ENCODE data around the gene ARSJ.
"Not testable (repeated sequence)": the region's sequence is repeated elsewhere in the genome, so short reads cannot be mapped to it uniquely, and the experiment has no call there.

Gene ARSJ

GRCh38 chr4:113979148-113979904 lies at the start of gene ARSJ:
TSS of gene ARSJ (minus strand) at chr4:113979647. CDS start at chr4:113978834, 813 bp downstream.
- in situ Hi-C loops (cut with MboI; ENCODE audit: low sequenced_read_pairs) = no loop called here

GRCh38 chr4:114028071-114028470 lies 48.6 kb upstream of the ARSJ start:
- in situ Hi-C loops (cut with MboI; ENCODE audit: low sequenced_read_pairs) = no loop called here

- in situ Hi-C loops (cut with MboI; ENCODE audit: low sequenced_read_pairs) = no loop called here
Observed at GRCh38 chr4:114027596-114027995, 48.1 kb upstream of the ARSJ start.

DNA sequence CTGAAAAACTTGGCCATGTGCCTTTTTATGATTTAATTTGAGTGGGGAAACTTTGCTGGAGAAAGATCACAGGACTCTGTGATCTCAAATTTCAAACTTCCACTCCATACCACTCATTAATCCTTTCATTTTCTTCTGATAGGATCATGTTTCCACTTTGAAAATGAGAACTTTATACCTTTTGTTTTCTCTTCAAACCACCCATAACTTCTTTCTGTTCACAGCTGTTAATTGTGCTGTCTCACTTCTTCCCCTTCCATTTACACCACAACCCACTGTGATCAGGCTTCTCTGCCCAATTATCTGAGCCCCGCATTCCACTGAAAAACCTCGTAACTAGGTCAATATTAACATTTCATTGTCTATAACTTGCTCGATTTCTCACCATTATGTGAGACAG lies 47.0 kb upstream of the ARSJ start:
- in situ Hi-C loops (cut with MboI; ENCODE audit: low sequenced_read_pairs) = no loop called here

- in situ Hi-C loops (cut with MboI; ENCODE audit: low sequenced_read_pairs) = no loop called here
Observed at GRCh38 chr4:114025176-114025777, 45.8 kb upstream of the ARSJ start.

DNA sequence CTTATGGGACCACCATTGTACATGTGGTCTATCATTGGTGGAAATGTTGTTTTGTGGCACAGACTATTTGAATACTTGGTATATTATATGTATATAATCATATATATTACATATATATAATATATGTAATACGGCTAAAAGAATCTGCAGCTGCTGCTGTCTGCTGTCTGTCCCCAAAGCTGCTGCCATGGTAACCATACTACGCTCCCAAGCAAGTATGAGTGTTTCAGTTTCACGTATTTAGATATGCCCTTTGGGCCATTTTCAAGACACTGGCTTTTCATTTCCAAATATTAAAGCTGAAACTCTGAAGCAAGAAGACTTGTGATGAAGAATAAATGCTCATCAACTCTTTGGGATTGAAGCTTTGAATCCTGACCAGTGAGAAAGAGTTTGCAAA lies 42.0 kb upstream of the ARSJ start:
- in situ Hi-C loops (cut with MboI; ENCODE audit: low sequenced_read_pairs) = no loop called here

GRCh38 chr4:114019969-114020358 lies 40.5 kb upstream of the ARSJ start:
- in situ Hi-C loops (cut with MboI; ENCODE audit: low sequenced_read_pairs) = no loop called here

- in situ Hi-C loops (cut with MboI; ENCODE audit: low sequenced_read_pairs) = no loop called here
Observed at GRCh38 chr4:114019276-114019968, 40.0 kb upstream of the ARSJ start.

DNA sequence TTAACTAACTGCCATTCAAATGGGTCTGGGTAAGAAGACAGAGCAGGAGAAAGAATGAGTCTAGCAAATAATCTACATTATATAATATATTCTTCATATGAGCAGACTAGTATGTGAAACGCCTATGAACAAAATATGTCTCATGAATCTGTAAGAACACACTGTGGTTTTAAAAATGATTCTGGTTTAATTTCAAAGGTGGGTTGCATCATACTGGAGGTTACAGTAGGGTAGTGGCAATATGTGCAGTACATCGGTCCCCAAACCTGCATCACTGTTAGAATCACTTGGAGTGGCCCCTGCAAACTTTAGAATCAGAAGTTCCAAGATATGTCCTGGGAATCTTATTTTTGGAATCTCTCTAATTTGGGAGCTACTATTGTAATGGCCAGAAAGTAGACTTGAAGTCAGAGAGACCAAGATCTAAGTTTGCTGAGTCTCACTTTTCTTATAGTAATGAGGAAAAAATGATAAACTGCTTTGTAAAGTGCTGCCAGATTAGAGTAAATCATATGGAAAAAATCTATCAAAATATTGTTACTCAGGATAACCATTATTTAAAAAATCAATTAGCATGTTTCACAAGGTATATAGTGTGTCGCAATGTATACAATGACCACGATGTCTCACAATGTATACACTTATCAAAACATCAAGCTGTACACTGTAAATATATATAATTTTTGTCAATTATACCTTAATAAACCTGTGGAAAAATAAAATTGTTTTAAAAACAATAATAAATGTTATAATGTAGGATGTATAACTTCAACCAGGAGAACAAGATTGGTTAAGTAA lies 37.9 kb upstream of the ARSJ start:
- in situ Hi-C loops (cut with MboI; ENCODE audit: low sequenced_read_pairs) = no loop called here

DNA sequence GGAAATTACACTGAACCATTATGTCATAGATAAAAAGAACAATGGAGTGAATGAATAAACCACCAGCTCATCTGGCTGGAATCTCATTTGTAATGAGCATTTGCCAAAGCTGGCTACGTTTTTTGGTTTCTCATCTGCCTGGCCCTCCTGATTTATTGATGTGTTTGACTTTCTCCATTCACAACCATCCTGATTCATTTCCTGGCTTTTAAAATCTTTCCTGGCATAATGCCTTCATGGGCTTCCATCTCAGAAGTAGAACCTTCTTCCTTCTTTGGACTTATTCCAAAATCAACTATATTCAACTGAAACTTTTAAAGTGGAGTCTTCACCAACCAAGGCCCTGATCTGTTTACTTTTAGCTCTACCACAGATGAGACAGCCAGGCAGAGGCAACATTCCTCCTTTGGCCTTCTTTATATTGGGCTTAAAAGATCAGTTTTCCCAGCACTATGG lies 36.0 kb upstream of the ARSJ start:
- in situ Hi-C loops (cut with MboI; ENCODE audit: low sequenced_read_pairs) = no loop called here

GRCh38 chr4:114013201-114013600 lies 33.8 kb upstream of the ARSJ start:
- in situ Hi-C loops (cut with MboI; ENCODE audit: low sequenced_read_pairs) = not testable (repeated sequence)

DNA sequence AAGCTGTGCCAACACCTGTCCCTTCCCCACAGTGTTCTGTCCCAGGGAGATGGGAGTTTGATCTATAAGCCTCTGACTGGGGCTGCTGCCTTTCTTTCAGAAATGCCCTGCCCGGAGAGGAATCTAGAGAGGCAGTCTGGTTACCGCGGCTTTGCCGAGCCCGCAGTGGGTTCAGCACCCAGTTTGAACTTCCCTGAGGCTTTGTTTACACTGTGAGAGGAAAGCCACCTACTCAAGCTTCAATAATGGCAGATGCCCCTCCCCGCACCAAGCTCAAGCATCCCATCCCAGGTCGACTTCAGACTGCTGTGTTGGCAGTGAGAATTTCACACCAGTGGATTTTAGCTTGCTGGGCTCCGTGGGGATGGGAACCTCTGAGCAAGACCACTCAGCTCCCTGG lies 33.3 kb upstream of the ARSJ start:
- in situ Hi-C loops (cut with MboI; ENCODE audit: low sequenced_read_pairs) = no loop called here

- in situ Hi-C loops (cut with MboI; ENCODE audit: low sequenced_read_pairs) = no loop called here
Observed at GRCh38 chr4:114005569-114006442, 26.4 kb upstream of the ARSJ start.

DNA sequence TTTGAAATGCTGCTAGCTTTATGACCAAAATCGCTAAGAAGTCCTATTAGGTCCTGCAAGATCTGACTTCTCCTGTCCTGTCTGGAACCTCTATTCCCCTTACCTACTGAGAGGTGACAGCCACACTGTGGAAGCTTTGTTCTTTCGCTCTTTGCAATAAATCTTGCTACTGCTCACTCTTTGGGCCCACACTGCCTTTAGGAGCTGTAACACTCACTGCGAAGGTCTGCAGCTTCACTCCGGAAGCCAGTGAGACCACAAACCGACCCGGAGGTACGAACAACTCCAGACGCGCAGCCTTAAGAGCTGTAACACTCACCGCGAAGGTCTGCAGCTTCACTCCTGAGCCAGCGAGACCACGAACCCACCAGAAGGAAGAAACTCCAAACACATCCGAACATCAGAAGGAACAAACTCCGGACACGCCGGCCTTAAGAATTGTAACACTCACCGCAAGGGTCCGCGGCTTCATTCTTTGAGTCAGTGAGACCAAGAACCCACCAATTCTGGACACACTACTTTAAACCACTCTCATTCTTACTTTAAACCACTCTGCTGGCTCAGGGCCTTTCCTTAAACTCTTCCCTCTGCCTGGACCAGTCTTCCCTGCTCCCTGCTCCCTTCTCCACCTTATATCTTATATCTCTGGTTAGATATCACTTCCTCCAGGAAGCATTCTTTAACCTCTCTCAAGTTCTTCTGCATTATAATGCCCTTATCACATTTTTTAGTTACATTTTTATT lies 25.2 kb upstream of the ARSJ start:
- in situ Hi-C loops (cut with MboI; ENCODE audit: low sequenced_read_pairs) = not testable (repeated sequence)

- in situ Hi-C loops (cut with MboI; ENCODE audit: low sequenced_read_pairs) = no loop called here
Observed at GRCh38 chr4:113998531-113998930, 19.1 kb upstream of the ARSJ start.

DNA sequence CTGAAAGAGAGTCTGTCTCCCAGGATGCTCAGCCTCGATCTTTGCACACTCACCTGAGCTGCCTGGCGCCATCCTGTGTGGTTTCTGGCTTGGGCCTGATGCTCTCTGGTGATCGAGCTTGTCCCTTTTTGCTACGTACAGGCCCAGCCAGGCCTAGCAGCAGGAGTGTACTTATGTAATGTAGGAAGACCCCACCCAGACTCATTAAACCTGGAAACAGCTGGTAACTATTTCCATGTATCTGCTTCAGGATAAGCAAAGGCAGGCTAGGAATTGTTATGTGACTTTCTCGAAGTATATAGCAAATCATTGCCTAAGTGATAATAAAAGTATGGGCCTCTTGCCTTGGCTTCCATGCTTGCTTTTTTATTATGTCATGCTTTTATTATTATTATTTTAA lies 18.6 kb upstream of the ARSJ start:
- in situ Hi-C loops (cut with MboI; ENCODE audit: low sequenced_read_pairs) = no loop called here

DNA sequence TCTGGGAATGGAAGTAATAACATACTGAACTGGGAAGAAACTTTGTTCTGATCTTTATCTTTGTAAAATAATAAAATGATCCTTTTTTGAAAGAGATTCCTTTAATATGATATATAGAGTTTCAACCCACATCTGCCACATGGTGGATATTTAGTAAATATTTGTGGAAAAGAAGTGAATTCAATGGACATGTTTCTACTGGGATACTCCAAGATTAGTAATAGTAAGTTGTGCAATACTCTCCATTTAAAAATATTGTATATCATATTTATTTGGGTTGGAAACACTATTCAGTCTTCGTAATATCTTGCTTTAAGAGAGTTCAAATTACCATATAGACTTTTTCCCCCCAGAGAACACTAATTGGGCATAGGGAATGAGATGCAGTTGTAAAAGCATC lies 17.8 kb upstream of the ARSJ start:
- in situ Hi-C loops (cut with MboI; ENCODE audit: low sequenced_read_pairs) = no loop called here

GRCh38 chr4:113996599-113997177 lies 17.2 kb upstream of the ARSJ start:
- in situ Hi-C loops (cut with MboI; ENCODE audit: low sequenced_read_pairs) = no loop called here

DNA sequence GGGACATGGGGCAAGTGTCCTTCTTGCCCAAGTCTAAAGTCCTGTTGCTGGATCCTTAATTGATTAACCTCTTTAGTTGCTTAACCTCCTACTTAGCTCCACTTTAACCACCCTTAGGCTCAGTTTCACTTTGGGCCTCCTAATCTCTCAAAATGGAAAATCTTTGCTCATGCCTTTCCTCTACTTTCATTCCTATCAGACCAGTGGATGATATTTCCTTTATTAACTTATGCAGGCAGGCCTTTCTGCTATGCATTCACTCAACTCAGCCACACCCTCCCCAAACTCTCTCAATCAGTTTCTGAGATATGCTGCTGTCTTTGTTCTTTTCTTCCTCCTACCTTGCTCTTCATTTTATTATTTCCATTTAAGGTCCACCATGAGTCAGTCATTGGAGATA lies 14.4 kb upstream of the ARSJ start:
- in situ Hi-C loops (cut with MboI; ENCODE audit: low sequenced_read_pairs) = no loop called here

Measured in hTERT RPE-1 (cell line).